Measurements from ENCODE around the gene DNAJA4.

Gene DNAJA4

DNA sequence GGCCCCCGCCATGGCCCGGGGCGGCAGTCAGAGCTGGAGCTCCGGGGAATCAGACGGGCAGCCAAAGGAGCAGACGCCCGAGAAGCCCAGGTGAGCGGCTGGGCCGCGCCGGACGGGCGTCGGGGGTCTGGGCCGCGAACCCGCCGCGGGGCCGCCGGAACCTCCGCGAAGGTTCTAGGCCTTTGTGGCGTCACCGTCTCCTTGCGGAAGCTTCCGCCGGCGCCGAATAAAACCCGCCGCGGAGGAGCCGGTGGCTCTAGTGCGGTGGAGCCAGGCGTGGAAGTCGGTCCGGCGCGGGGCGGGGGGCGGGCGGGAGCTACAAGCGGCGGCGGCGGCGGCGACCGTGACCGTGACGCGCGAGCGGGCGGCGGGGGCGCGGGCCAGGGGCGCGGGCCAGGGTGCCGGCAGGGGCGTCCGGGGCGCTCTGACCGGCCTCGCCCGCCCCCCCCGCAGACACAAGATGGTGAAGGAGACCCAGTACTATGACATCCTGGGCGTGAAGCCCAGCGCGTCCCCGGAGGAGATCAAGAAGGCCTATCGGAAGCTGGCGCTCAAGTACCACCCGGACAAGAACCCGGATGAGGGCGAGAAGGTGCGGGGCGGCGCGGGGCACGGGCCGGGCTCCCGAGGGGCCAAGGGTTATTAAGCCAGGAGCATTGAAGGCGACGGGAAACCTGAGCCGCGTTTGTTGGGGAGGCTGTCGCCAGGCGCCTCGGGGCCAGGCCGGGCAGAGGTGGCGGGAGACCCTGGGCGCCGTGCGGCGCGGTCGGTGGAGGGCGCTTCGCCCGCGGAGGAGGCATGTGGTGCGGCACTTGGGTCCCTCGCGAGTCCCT lies at the start of gene DNAJA4:
Gene DNAJA4, plus strand, starts transcription at position 259 of the 833 bp plus-strand sequence. Its CDS starts 202 bp downstream, at position 461.
- DNase-seq = peak; percentile 50

DNA sequence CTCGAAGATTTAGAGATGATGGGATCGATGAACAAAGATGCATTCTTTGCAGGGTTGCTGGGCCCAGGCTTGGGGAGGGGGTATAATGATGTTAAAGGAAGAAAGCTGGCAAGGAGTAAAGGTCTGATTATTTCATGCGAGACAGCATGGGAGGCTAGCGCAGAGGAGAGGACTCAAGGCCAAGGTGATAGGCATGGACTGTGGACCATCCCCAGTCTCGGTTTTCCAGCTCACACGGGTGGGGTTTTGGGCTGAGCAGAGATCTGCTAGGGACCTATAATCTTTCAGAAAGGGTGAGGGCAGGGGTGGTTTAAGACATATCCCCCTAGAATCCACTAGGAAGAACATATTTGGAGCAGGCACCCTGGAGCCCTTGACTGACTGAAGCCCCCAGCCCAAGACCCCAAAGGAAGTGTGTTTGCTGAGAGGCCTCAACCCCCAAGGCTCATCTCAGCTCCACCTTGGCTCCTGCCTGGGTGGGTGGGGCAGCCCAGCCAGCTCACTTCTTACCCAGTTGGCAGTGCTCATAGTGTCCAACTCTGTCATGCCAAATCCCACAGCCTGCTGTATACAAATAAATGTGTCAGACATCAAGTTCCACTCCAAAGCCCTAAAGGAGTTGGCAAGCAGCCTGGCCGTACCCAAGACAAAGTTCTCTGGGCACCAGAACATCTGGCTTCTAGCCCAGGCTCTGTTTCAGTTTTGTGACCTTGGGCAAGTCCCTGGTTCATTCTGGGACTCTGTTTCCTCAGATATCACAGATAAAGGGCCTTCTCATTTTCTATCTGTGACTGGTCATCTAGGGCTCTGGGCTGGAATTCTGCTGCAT lies 47.9 kb upstream of the DNAJA4 start:
- no peak for DNase-seq

DNA sequence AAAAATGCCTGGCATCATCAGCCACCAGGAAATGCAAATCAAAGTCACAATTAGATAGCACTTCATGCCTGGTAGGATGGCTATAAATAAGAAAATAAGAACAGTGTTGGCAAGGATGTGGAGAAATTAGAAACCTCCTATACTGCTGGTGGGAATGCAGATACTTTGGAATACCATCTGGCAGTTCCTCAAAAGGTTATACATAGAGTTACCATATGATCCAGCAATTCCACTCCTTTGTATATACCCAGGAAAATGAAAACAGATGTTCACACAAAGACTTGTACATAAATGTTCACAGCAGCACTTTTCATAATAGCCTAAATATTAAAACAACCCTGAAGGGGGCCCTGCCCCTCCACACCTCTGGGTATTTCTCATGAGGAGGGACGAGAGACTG lies 43.6 kb upstream of the DNAJA4 start:
- no peak for DNase-seq

DNA sequence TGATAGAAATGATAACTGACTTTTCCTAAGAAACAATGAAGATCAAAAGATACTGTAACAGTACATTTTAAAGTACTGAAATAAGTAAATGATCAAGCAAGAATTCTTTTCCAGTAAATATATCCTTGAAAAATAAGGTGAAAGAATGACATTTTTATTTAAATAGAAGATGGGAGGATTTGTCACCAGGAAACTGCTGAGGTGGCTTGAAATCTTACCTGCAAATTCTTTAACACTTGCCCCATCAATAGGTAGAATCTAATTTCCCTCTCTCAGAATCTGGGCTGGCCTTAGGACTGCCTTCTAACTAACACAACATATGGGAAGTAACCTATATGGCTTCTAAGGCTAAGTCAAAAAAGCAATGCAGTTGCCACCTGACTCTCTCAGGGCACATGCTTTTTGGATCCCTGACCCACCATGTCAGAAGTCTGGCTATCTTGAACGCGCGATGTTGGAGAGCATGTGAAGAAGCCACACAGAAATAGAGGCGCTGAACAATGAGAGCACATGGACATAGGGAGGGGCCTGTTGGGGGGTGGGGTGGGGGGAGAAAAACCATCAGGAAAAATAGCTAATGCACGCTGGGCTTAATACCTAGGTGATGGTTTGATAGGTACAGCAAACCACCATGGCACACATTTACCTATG lies 41.5 kb upstream of the DNAJA4 start:
- no peak for DNase-seq

DNA sequence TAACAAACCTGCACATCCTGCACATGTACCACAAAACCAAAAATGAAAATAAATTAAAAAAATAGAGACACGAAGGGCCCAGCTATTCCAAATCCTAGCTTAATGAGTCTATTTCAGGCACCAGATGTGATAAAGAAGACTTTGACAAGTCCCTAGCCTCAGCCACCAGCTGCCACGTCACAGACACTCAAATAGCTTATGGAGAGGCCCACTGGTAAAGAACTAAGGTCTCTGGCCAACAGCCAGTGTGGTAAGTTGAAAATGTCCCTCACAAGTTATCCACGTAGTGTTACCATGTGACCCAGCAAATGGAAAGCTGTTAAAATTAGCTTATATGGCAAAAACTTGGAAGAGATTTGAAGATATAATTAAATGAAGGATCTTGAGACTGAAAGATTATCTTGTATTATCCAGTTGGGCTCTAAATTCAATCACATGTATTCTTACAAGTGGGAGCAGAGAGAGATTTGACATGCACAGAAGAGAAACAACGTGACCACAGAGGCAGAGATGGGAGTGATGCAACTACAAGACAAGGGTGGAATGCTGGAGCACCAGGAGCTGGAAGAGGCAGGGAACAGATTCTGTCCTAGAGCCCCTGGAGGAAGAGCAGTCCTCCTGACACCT lies 40.9 kb upstream of the DNAJA4 start:
- no peak for DNase-seq

DNA sequence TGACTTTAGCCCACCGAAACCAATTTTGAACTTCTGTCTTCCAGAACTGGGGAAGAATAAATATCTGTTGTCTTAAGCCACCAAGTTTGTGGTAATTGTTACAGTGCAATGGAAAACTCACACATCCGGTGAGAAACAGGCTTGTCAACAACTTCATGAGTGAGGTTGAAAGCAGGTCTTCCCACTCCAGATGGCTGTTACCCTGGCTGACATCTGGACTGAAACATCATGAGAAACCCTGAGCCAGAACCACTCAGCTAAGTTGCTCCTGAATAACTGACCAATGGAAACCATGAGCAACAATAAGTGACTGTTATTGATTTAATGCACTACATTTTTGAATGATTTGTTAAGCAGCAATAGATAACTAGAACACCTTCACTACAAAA lies 40.3 kb upstream of the DNAJA4 start:
- no peak for DNase-seq

DNA sequence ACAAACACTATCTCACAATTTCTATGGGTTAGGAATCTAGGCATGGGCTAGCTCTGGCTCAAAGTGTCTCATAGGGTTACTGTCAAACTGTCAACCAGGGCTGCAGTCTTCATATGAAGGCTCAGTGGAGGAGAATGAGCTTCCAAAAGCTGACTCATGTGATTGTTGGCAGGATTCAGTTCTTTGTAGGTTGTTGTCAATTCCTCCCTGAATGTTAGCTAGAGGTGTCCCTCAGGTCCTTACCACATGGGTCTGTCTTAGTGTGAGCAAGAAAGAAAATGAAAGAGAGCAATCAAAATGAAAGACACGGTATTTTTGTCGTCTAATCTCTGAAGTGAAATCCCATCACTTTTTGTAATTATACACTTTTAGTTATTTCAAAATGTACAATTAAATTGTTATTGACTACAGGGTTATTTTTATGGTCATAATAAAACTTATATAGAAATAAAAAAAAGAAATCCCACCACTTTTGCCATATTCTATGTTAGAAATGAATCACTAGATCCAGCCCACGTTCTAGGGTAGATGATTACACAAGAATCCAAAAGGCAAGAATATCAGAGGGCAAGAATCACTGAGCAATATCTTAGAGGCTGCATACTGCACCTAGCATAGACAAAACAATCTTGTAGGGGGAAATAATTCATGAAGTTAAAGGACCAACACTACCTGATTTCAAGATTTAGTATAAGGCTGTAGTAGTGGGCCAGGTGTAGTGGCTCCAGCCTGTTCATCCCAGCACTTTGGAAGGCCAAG lies 38.4 kb upstream of the DNAJA4 start:
- no peak for DNase-seq

DNA sequence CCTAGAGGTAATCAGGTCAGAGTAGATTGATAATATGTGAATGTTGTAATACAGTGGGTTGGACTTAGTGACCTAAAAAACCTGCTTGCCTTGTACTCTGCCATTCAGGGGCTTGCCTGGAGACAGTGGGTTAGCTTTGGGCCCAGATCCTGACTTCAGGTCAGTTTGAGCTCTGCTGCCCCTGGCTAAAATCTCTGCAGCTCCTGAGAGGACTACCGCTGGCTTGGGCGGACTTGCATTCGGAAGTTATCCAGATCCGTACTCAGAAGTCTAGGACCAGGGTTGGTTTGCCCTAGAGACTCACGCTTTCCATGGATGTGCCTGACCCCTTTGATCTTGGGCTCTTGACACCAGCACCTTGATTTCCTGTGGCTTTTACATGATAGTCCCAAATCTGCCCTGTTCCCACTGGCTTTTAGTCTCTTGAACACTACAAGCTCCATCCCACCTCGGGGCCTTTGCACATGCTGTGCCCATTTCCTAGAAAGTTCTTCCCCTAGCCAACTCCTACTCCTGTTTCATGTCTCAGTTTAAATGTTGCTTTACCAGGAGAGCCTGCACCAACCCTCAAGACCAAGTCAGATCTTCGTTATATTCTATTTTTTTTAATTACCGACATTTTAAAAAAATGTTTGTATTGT lies 35.9 kb upstream of the DNAJA4 start:
- DNase-seq = no peak

DNA sequence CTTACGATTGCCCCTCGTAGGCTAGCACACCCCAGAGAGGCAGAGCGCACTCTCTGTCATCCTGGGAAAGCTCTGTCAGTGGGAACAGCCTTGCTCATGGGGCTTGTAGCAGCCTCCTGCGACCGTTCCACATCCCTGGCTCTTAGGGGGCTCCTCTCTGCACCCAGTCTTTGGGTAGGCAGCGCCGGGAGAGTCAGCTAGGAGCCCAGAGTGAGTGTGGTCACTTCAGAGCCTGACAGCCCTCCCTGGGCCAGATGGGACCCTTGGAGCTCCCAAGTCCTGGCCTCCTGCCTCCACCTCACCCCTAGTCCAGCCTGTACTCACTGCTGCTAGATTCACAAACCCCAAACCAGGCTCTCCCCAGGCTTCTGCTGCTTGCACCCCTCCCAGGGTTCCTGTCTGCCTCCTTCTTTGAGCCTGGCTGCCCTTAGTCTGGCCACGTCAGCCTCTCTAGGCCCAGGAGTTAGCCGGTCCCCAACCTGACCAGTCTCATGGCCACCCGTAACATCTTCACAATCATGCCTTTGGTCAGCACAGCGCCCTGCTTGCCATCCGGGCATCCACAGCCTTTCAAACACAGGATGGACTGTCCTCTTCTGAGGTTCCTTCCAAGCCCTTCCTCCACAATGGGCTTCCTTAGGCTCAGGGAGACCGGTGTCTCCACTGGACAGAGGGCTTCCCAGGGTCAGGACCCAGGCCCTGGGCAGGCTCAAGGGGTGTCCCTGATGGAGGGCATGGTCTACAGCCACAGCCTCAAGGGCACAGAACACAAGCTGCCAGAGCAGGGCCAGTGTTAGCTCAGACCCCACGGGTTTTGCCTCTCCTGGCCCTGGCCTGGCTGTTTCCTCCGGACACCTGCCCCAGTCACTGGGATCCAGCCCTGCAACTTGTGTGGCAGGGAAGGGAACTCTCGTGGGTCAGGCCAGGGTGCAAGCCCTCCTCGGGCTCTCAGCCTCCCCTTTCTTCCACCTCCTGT lies 34.6 kb upstream of the DNAJA4 start:
- DNase-seq = no peak

DNA sequence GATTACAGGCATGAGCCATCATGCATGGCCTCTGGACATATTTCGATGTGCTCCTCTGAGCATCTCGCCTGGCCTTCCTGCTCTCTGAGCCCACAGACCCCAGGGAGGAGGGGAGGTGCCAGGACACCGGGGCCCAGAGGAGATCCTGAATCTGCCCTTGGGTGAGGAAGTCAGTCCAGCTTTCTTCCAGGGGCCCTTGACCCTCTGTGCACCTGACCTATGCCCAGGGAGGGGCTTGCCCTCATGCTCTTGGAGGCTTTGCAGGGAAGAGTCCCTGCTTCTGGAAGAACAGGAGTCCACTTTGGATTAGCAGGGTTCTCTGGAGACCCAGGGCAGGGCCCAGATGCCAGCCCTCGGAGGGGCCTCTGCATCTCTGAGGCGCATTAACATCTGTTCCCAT lies 31.4 kb upstream of the DNAJA4 start:
- no peak for DNase-seq

DNA sequence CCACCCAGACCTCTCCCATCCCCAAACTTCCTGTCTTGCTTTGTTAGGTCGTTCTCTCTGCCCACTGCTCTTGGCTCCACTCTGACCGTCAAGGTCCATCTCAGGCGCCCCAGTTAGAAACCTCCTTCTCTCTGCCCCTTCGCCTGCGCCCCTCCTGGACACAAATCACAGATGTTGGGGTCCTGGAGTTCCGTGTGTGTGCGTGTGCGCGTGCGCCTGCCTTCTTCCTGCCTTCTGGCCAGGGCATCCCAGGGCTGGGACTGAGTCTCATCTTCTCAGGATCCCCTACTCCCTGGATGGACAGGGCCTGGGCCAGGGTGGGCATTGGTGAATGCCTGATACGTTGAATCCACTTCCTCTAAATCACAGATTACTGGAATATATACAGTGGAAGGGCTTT lies 30.9 kb upstream of the DNAJA4 start:
- DNase-seq = no peak

DNA sequence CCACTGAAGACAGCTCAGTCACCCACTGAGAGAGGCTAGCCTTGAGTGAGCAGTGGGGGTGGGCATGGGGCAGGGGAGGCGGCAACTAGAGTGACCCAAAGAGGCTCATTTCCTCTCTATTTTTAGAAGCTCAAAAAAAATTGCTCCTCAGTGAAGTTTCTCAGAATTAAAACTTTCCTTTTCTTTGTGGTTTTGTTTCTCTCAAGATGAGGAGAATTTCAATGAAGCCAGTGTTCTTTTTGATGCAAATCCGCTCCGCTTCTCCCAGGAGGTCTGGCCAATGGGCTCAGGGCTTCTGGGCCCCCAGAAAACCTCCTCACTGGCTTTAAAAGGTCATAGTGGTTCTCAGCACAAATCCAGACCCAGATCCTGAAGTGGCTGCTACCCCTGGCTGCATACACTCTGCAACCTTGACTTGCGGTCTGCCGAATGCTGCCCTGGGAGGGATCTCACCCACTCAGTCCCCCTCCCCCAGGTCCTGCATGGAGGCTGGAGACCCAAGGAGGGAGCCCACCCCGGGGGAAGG lies 29.8 kb upstream of the DNAJA4 start, which contains the start of gene ACSBG1:
Gene ACSBG1, minus strand, starts transcription at position 51 of the 526 bp plus-strand sequence. CDS start 64 bp downstream, outside the sequence.
- no peak for DNase-seq

DNA sequence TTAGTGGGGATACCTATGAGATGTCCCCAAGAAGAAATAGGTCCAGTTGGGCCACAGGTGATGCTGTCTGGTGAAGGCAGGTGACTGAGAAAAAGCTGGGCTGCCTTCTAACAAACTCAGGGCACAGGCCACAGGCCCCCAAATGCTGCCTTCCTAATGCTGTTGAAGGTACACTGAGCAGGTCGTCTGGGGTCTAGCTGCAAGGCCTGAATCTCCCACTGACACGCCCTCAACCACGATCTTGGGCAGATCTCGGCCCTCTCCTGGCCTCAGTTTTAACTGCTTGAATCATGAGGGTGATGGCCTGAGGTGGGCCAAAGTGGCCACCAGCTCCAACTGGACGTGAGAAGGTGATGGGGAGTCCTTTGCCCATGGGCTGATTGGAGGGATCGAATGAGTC lies 27.9 kb upstream of the DNAJA4 start:
- no peak for DNase-seq

DNA sequence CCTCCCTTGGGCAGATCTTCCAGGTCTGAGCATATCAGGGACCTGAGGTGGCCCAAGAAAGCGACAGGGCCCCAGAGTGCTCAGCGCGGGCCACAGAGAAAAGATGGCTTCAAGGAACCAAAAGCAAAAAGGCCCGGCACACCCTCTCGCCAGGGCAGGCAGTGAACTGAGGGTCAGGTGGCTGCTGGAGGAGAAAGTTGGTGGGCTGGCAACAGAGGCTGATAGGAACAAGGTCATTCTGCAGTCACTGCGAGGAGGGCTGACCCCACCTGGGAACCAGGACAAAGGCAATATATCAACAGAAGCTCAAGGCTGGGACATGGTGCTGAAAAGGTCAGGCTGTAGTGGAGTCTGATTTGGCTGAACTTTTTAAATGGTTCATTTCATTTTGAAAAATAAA lies 27.2 kb upstream of the DNAJA4 start:
- no peak for DNase-seq

DNA sequence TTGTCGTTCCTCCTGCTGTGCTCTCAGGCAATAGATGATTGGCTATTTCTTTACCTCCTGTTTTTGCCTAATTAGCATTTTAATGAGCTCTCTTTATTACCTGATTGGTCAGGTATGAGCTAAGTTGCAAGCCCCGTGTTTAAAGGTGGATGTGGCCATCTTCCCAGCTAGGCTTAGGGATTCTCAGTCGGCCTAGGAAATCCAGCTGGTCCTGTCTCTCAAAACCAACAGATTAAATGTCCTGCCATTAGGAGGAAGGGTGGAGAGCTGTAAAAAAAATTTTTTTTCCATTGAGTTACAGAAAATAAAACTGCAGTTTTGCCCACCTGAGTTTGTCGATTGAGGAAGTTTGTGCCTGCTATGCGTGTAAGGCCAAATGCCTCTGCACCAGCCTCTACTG lies 24.6 kb upstream of the DNAJA4 start:
- no peak for DNase-seq

DNA sequence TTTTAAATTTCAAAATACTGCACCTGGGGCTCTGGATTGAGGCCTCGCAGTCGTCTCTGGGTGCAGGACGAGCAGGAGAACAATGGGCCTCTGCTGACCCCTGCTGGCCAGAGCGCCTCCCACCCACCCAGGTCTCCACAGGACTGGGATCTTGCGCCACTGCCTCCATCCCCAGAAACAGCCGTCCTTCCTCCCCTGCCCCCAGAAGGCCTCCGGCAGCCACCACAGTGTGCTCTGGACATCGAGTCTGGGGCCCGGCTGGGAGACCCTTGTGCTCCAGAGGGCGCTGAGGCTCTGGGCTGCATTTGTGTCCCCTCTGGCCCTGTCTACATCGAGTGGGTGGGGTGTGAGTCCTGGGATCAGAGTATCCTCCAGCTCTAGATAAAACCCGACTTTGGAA lies 23.3 kb upstream of the DNAJA4 start:
- DNase-seq = peak; percentile 72

DNA sequence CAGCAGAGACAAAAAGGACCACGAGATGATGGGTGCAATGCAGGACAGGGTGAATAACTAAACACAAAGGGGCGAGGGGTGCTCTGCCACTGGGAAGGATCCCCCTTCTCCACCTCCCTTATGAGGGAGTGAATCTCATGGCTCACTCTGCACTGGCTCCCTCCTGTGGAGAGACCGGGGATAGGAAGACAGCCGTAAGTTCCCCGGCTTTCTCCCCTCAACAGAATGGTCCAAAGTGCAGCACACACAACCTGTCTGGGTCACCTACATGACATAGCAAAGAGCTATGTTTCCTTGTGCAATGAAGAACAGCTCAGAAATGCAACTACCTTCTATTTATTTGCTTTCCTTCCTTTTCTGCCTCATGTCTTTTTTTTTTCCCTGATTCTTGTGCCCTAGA lies 22.2 kb upstream of the DNAJA4 start:
- no peak for DNase-seq

DNA sequence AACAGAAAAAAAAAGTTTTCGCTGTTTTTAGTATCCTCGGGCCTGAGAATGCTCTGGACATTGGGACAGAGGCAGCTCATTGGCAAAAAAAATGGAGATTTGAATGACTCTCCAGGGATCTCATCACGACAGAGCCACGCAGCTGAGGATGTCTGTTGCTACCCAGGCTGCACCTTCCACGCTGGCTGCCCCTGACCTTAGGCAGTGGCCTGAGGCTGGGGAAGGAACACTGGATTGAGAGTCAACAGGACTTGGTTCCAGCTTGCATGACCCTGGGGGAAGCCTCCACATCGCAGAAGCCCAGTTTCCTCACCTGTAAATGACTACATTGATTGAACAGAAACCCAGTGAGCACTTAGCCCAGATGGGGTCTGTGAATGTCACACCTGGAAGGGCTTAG lies 21.3 kb upstream of the DNAJA4 start:
- no peak for DNase-seq

DNA sequence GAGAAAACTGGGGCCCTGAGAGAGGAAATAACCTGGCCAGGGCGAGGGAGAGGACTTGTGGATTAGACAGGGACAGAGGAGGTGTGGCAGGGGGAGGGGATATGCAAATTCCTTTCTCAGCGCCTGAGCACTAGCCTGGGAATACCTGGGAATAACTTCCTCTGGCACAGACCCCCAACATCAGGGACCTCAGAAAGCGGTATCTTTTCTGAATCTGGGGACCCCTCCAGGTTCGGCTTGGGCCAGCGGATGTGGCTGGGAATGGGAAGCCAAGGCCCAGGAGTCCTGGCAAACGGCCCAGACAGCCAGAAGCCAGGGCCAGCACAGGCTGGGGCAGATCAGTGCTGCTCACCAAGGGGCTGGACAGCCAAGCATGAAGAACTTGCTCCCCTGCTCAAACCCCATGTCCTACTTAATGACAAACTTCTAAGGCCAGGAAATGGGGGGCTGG lies 20.8 kb upstream of the DNAJA4 start:
- DNase-seq = no peak

DNA sequence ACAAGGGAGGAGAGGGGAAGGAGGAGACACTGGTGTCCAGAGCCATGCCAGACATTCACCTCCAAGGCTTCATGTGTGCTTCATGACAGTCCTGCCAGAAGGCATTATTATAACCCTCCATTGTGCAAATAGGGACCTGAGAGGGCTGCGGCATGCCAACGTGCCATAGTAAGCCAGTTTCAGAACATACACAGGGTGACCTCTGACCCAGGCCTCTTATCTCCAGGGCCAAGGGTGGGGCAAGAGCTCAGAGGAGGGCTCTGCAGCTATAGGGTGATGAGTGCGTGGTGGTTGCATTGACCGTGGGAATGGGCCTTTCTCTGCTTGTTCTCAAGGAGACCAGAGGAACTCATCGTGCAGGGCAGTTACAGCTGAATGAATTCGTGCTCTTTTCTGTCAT lies 20.3 kb upstream of the DNAJA4 start:
- DNase-seq = no peak
